Naive B cell (primary cell): ENCODE measurements around the gene CNST. TPM values are rescaled to one million over a fixed set of nuclear protein-coding genes. Genes with fewer than 3 reads are reported as not detected.

Source experiments
- ATAC-seq, 2 donors: fragments of 150-1000 bp; cut with Tn5 transposase; 2 replicates each; pipeline ENCODE4 v1.10.0; 2021; ENCODE audit warnings: low read depth in 2 of 2, mild to moderate bottlenecking in 2 of 2, moderate library complexity in 2 of 2
- DNase-seq: peaks from one replicate; pipeline ENCODE4 v3.0.0; 2022
- H3K27ac Mint-ChIP-seq, 6 donors: one replicate each; pipeline ENCODE4 v1.8.0; 2020 to 2022; ENCODE audit warnings: mild to moderate bottlenecking in 6 of 6, mixed read lengths in 6 of 6, moderate library complexity in 5 of 6, inconsistent platforms in 2 of 6
- H3K27me3 Mint-ChIP-seq, 3 donors: one replicate each; pipeline ENCODE4 v1.8.0; 2021 to 2022; ENCODE audit warnings: mixed read lengths in 3 of 3, mild to moderate bottlenecking in 1 of 3
- H3K36me3 Mint-ChIP-seq, 2 donors: one replicate each; pipeline ENCODE4 v1.8.0; 2020 to 2022; ENCODE audit warnings: mixed read lengths in 2 of 2, inconsistent platforms in 1 of 2, mild to moderate bottlenecking in 1 of 2
- H3K4me1 Mint-ChIP-seq, 3 donors: one replicate each; pipeline ENCODE4 v1.8.0; 2020 to 2022; ENCODE audit warnings: mixed read lengths in 3 of 3, inconsistent platforms in 1 of 3, mild to moderate bottlenecking in 1 of 3, moderate library complexity in 1 of 3
- H3K4me3 Mint-ChIP-seq, 8 donors: one replicate each; pipeline ENCODE4 v1.8.0; 2020 to 2022; ENCODE audit warnings: mild to moderate bottlenecking in 8 of 8, mixed read lengths in 8 of 8, moderate library complexity in 8 of 8, inconsistent platforms in 2 of 8
- H3K9me3 Mint-ChIP-seq, 7 donors: one replicate each; pipeline ENCODE4 v1.8.0; 2020 to 2022; ENCODE audit warnings: mixed read lengths in 7 of 7, mild to moderate bottlenecking in 5 of 7, inconsistent platforms in 2 of 7, moderate library complexity in 1 of 7
- polyA plus RNA-seq, 6 donors: library from polyadenylated mRNA; unstranded; fragments of 300-500 nt; fragmentation: Illumina TruSeq; gene quantifications; one replicate each; pipeline ENCODE4 v1.2.3, GENCODE V29; 2021; ENCODE audit warnings: low read depth in 6 of 6

The CNST gene
- 10 to 100 TPM; 24.1 to 61.5 (median 45.4) TPM for polyA plus RNA-seq

- H3K4me3 Mint-ChIP-seq, result peak within 1 kb of the TSS; percentile 99 to 100 (median 100)
These were observed at the start of gene CNST, which contains the start of gene TFB2M for GRCh38 chr1:246566128-246566812. Gene CNST, plus strand, starts transcription at chr1:246566456. Its CDS starts 25,107 bp downstream, at chr1:246591563. Gene TFB2M, minus strand, starts transcription at chr1:246566261. Its CDS starts 123 bp downstream, at chr1:246566138.

GRCh38 chr1:246517391-246517790 lies 48.9 kb upstream of the CNST start:
- Mint-ChIP-seq H3K27ac (no peak overlapping the region), H3K4me3 (no peak overlapping the region), H3K27me3 (no peaks in the 10 kb centered on the region), H3K36me3 (no peaks in the 10 kb centered on the region), H3K4me1 (no peaks in the 10 kb centered on the region), H3K9me3 (peaks cover 0 to 23% (median 16%) of the 10 kb centered on the region in 7 donors)
- ATAC-seq (no peak), DNase-seq (no peak)

More at GRCh38 chr1:246566128-246566812, at the start of gene CNST, which contains the start of gene TFB2M:
- Mint-ChIP-seq H3K9me3 (no peaks in the 10 kb centered on the region), H3K36me3 (peaks cover 0 to 1% of the 10 kb centered on the region in 2 donors), H3K27me3 (no peaks in the 10 kb centered on the region), H3K27ac (peak within 1 kb of the TSS; percentile 96 to 99 (median 98)), H3K4me1 (peaks cover 29 to 65% (median 31%) of the 10 kb centered on the region in 3 donors)
- peak; percentile 96 for DNase-seq
- peak; percentile 81 for ATAC-seq

GRCh38 chr1:246518456-246519205 lies 47.6 kb upstream of the CNST start:
- no peaks in the 10 kb centered on the region for H3K36me3 Mint-ChIP-seq
- H3K27me3 Mint-ChIP-seq, result no peaks in the 10 kb centered on the region
- no peaks in the 10 kb centered on the region for H3K4me1 Mint-ChIP-seq
- ATAC-seq (no peak), DNase-seq (no peak)
- no peak overlapping the region for H3K4me3 Mint-ChIP-seq
- H3K9me3 Mint-ChIP-seq, result peaks cover 0 to 22% (median 16%) of the 10 kb centered on the region in 7 donors
- no peak overlapping the region for H3K27ac Mint-ChIP-seq

GRCh38 chr1:246519514-246519913 lies 46.7 kb upstream of the CNST start:
- Mint-ChIP-seq H3K27ac (peak overlapping the region in 1 of 6 donors; percentile 24), H3K4me3 (no peak overlapping the region), H3K36me3 (no peaks in the 10 kb centered on the region), H3K9me3 (peaks cover 0 to 16% (median 12%) of the 10 kb centered on the region in 7 donors), H3K27me3 (no peaks in the 10 kb centered on the region), H3K4me1 (no peaks in the 10 kb centered on the region)
- ATAC-seq (no peak), DNase-seq (no peak)

GRCh38 chr1:246526380-246526779 lies 39.9 kb upstream of the CNST start:
- Mint-ChIP-seq H3K4me3 (peak overlapping the region in 3 of 8 donors; percentile 23 to 77 (median 35)), H3K9me3 (peaks cover 3 to 25% (median 15%) of the 10 kb centered on the region in 7 donors), H3K4me1 (peaks cover 4 to 7% (median 6%) of the 10 kb centered on the region in 3 donors), H3K27me3 (peaks cover 0 to 6% (median 3%) of the 10 kb centered on the region in 3 donors), H3K27ac (no peak overlapping the region), H3K36me3 (peaks cover 5 to 6% of the 10 kb centered on the region in 2 donors)
- DNase-seq (no peak), ATAC-seq (no peak)

GRCh38 chr1:246526915-246527314 lies 39.3 kb upstream of the CNST start:
- Mint-ChIP-seq H3K27me3 (peaks cover 0 to 9% (median 5%) of the 10 kb centered on the region in 3 donors), H3K4me1 (peaks cover 4 to 7% (median 6%) of the 10 kb centered on the region in 3 donors), H3K4me3 (no peak overlapping the region), H3K36me3 (peaks cover 6 to 10% of the 10 kb centered on the region in 2 donors), H3K27ac (peak overlapping the region in 1 of 6 donors; percentile 93), H3K9me3 (peaks cover 4 to 28% (median 18%) of the 10 kb centered on the region in 7 donors)
- DNase-seq (no peak), ATAC-seq (no peak)

- Mint-ChIP-seq H3K36me3 (peaks cover 6 to 10% of the 10 kb centered on the region in 2 donors), H3K4me3 (peak overlapping the region in 1 of 8 donors; percentile 49), H3K27me3 (peaks cover 0 to 9% (median 5%) of the 10 kb centered on the region in 3 donors), H3K4me1 (peaks cover 4 to 7% (median 6%) of the 10 kb centered on the region in 3 donors), H3K9me3 (peaks cover 4 to 33% (median 18%) of the 10 kb centered on the region in 7 donors), H3K27ac (peak overlapping the region in 1 of 6 donors; percentile 93)
- no peak for ATAC-seq
- DNase-seq, result no peak
These were observed 38.7 kb upstream of the CNST start for GRCh38 chr1:246527402-246528088.

- Mint-ChIP-seq H3K36me3 (peaks cover 6 to 10% of the 10 kb centered on the region in 2 donors), H3K9me3 (peaks cover 4 to 37% (median 18%) of the 10 kb centered on the region in 7 donors), H3K27ac (no peak overlapping the region), H3K27me3 (peaks cover 0 to 9% (median 5%) of the 10 kb centered on the region in 3 donors), H3K4me1 (peaks cover 4 to 7% (median 6%) of the 10 kb centered on the region in 3 donors), H3K4me3 (no peak overlapping the region)
- DNase-seq (no peak), ATAC-seq (no peak)
These were observed 37.1 kb upstream of the CNST start for GRCh38 chr1:246528933-246529731.

GRCh38 chr1:246530482-246530881 lies 35.8 kb upstream of the CNST start:
- ATAC-seq, result no peak
- peaks cover 6 to 10% of the 10 kb centered on the region in 2 donors for H3K36me3 Mint-ChIP-seq
- H3K4me3 Mint-ChIP-seq, result no peak overlapping the region
- peak overlapping the region in 1 of 6 donors; percentile 59 for H3K27ac Mint-ChIP-seq
- peaks cover 4 to 37% (median 18%) of the 10 kb centered on the region in 7 donors for H3K9me3 Mint-ChIP-seq
- peaks cover 4 to 7% (median 6%) of the 10 kb centered on the region in 3 donors for H3K4me1 Mint-ChIP-seq
- H3K27me3 Mint-ChIP-seq, result peaks cover 0 to 9% (median 5%) of the 10 kb centered on the region in 3 donors
- no peak for DNase-seq

GRCh38 chr1:246532519-246532918 lies 33.7 kb upstream of the CNST start:
- ATAC-seq, result no peak
- Mint-ChIP-seq H3K27me3 (peaks cover 0 to 9% (median 5%) of the 10 kb centered on the region in 3 donors), H3K27ac (no peak overlapping the region), H3K36me3 (peaks cover 6 to 10% of the 10 kb centered on the region in 2 donors), H3K4me1 (peaks cover 0 to under 1% (median under 1%) of the 10 kb centered on the region in 3 donors), H3K9me3 (peaks cover 4 to 37% (median 18%) of the 10 kb centered on the region in 7 donors), H3K4me3 (no peak overlapping the region)
- no peak for DNase-seq

GRCh38 chr1:246533371-246533905 lies 32.8 kb upstream of the CNST start:
- ATAC-seq (no peak), DNase-seq (no peak)
- Mint-ChIP-seq H3K4me3 (no peak overlapping the region), H3K36me3 (peaks cover 6 to 10% of the 10 kb centered on the region in 2 donors), H3K9me3 (peaks cover 4 to 33% (median 16%) of the 10 kb centered on the region in 7 donors), H3K27me3 (peaks cover 0 to 9% (median 5%) of the 10 kb centered on the region in 3 donors), H3K4me1 (no peaks in the 10 kb centered on the region), H3K27ac (no peak overlapping the region)

GRCh38 chr1:246534114-246534513 lies 32.1 kb upstream of the CNST start:
- Mint-ChIP-seq H3K9me3 (peaks cover 4 to 30% (median 14%) of the 10 kb centered on the region in 7 donors), H3K4me1 (no peaks in the 10 kb centered on the region), H3K36me3 (peaks cover 10 to 12% of the 10 kb centered on the region in 2 donors), H3K4me3 (no peak overlapping the region), H3K27me3 (peaks cover 0 to 9% (median 5%) of the 10 kb centered on the region in 3 donors), H3K27ac (no peak overlapping the region)
- ATAC-seq (no peak), DNase-seq (no peak)
